ENCODE results near the gene ZNF630. TPM values are rescaled to one million over a fixed set of nuclear protein-coding genes. Genes with fewer than 3 reads are reported as not detected.

The ZNF630 gene
- 0.10 to 0.35 TPM (median 0.29 TPM) in 5 replicates for total RNA-seq (2022; extraction: Qiagen RNA extraction; ENCODE audit: low read depth)

DNA sequence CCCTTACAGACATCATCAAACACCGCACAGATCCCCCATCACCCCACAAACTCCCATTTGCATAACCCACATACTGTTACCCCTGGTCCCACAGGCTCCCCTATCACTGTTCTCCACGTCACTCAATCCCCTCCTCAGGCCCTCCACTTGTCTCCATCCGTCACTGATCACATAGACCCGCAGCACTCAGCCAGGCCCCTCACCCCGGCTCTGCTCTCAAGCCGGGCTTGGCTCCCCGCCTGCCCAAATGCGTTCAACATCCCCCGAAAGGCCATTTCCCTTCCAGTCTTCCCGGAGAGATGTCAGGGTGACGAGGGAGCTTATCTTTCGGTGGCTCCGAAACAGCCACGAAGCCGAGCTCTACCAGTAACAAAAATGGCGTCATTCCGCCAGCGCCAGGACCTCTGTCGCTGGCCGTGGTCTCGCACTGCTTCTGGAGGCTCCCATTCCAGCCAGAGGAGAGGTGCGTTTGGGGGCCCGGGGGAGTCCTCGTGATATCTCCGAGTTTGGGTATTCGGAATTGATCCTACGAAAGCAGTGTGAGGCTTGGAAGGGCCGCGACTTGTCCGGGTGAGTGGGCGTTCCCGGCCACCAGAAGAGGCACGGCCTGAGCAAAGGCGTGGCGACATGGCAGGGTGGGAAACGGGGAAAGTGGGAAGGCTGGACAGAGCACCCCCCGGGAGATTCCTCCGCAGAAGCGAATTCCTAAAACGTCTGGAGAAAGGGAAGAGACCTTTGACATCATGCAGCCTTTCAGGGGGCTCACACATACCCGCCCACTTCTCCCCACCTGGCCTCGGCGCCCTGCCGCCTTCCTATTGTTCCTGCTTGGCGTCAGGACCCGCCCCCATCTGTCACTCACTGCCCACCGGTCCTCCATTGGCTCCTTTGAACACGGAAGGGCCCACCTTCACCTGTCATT, at the start of gene ZNF630:
Gene ZNF630 (minus strand): TSS at position 577 of the 922 bp plus-strand sequence. CDS start 4,754 bp downstream, outside the sequence.

Other genes starting within 250 kb of the ZNF630 start
- 5.4 to 6.8 TPM (median 6.0 TPM) in 5 replicates for gene ZNF81, start 234.7 kb downstream of the ZNF630 start, total RNA-seq (2022; extraction: Qiagen RNA extraction; ENCODE audit: low read depth)
- gene ZNF182, start 67.7 kb downstream of the ZNF630 start, total RNA-seq (2022; extraction: Qiagen RNA extraction; ENCODE audit: low read depth) = 2.9 to 5.0 TPM (median 3.6 TPM) in 5 replicates
- gene SPACA5, start 64.7 kb downstream of the ZNF630 start, total RNA-seq (2022; extraction: Qiagen RNA extraction; ENCODE audit: low read depth) = not detected in 5 replicates
- not detected in 5 replicates for gene SPACA5B, start 59.0 kb upstream of the ZNF630 start, total RNA-seq (2022; extraction: Qiagen RNA extraction; ENCODE audit: low read depth)
- not detected in 5 replicates for gene SSX5, start 125.2 kb upstream of the ZNF630 start, total RNA-seq (2022; extraction: Qiagen RNA extraction; ENCODE audit: low read depth)
- 0.14 TPM in 1 of 5 replicates, not detected in the others for gene SSX1, start 183.8 kb upstream of the ZNF630 start, total RNA-seq (2022; extraction: Qiagen RNA extraction; ENCODE audit: low read depth)